Brain microvascular endothelial cell (primary cell): Measurements from ENCODE around the gene PDPN.

Experiments used
- DNase-seq: peaks from one replicate; pipeline ENCODE4 v3.0.0-alpha.2; 2020
- H3K27ac ChIP-seq: fragments of 250-450 bp; sonication (Bioruptor Pico); 2 replicates; pipeline ENCODE4 v1.5.1; 2020; ENCODE audit warnings: mild to moderate bottlenecking, moderate library complexity
- H3K27me3 ChIP-seq: fragments of 250-450 bp; sonication (Bioruptor Pico); replicated peaks from 2 replicates; pipeline ENCODE4 v1.5.1; 2020; ENCODE audit warnings: mild to moderate bottlenecking
- H3K36me3 ChIP-seq: fragments of 250-450 bp; sonication (Bioruptor Pico); replicated peaks from 2 replicates; pipeline ENCODE4 v1.5.1; 2020; ENCODE audit warnings: mild to moderate bottlenecking
- H3K4me3 ChIP-seq: 2 replicates; pipeline ENCODE4 v1.5.1; 2011; ENCODE audit warnings: low read depth, mild to moderate bottlenecking, control low read depth, low read length, moderate library complexity
- CTCF ChIP-seq: IDR thresholded peaks from 2 replicates; pipeline ENCODE4 v1.5.1; 2011; ENCODE audit warnings: low read depth, mild to moderate bottlenecking, moderate library complexity, low read length, control low read depth, inconsistent platforms; ENCODE audit errors: missing control alignments
- in situ Hi-C: cut with HindIII; loops from 2 replicates; pipeline ENCODE4 v1.10.0; 2017; ENCODE audit warnings: low sequenced_read_pairs, low pct_ligation_motif_present

Gene PDPN

GRCh38 chr1:13622446-13622845 lies 38.8 kb downstream of the PDPN start:
- TF ChIP-seq CTCF = no peak
- DNase-seq = no peak
- in situ Hi-C loops = no loop called here
- no peak overlapping the region for H3K4me3 ChIP-seq
- H3K27ac ChIP-seq = no peak overlapping the region
- no peaks in the 10 kb centered on the region for H3K27me3 ChIP-seq
- H3K36me3 ChIP-seq = no peaks in the 10 kb centered on the region

GRCh38 chr1:13623021-13623637 lies 39.5 kb downstream of the PDPN start:
- Histone ChIP-seq H3K4me3 (no peak overlapping the region), H3K36me3 (no peaks in the 10 kb centered on the region), H3K27me3 (no peaks in the 10 kb centered on the region), H3K27ac (no peak overlapping the region)
- in situ Hi-C loops = no loop called here
- no peak for TF ChIP-seq CTCF
- DNase-seq = no peak

GRCh38 chr1:13624526-13624925 lies 40.9 kb downstream of the PDPN start:
- DNase-seq = no peak
- Histone ChIP-seq H3K27me3 (no peaks in the 10 kb centered on the region), H3K4me3 (no peak overlapping the region), H3K27ac (no peak overlapping the region), H3K36me3 (no peaks in the 10 kb centered on the region)
- TF ChIP-seq CTCF = no peak
- in situ Hi-C loops = no loop called here

- in situ Hi-C loops = no loop called here
- Histone ChIP-seq H3K27me3 (no peaks in the 10 kb centered on the region), H3K27ac (no peak overlapping the region), H3K36me3 (no peaks in the 10 kb centered on the region), H3K4me3 (no peak overlapping the region)
- no peak for TF ChIP-seq CTCF
- DNase-seq = no peak
Measured at GRCh38 chr1:13627127-13627526, 43.5 kb downstream of the PDPN start.

GRCh38 chr1:13628218-13628617 lies 44.6 kb downstream of the PDPN start:
- H3K36me3 ChIP-seq = no peaks in the 10 kb centered on the region
- H3K4me3 ChIP-seq = no peak overlapping the region
- TF ChIP-seq CTCF = no peak
- in situ Hi-C loops = no loop called here
- no peaks in the 10 kb centered on the region for H3K27me3 ChIP-seq
- no peak for DNase-seq
- no peak overlapping the region for H3K27ac ChIP-seq

- Histone ChIP-seq H3K36me3 (no peaks in the 10 kb centered on the region), H3K27me3 (no peaks in the 10 kb centered on the region), H3K4me3 (no peak overlapping the region), H3K27ac (no peak overlapping the region)
- DNase-seq = no peak
- no peak for TF ChIP-seq CTCF
- in situ Hi-C loops = no loop called here
Measured at GRCh38 chr1:13628711-13629110, 45.1 kb downstream of the PDPN start.
